HG03457 (cell line): ENCODE measurements around the gene SDHA.
"Not testable (repeated sequence)": the region's sequence is repeated elsewhere in the genome, so short reads cannot be mapped to it uniquely, and the experiment has no call there.

Experiments
- ATAC-seq: cut with Tn5 transposase; IDR thresholded peaks from one replicate; pipeline ENCODE4 v1.9.1; 2021; ENCODE audit warnings: moderate number of reproducible peaks; ENCODE audit not compliant: unreplicated experiment

Gene SDHA

DNA sequence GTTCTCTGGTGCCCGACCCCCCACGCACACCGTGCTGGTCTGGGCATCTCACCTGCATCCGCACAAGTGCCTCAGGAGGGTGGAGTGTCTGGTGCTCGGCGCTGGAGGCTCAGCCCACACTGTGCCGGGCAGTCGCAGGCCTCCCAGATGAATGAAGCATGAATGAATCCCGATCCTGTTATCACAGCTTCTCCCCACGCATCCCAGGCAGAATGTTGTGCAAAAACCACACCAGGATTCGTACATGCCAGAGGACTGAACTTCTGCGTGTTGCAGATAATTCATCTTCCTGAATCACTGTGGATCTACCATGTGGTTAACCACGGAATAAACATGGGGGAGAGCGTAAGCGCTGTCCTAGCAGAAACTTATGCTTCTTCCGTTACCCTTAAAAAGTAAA lies 78.8 kb downstream of the SDHA start:
- not testable (repeated sequence) for ATAC-seq

DNA sequence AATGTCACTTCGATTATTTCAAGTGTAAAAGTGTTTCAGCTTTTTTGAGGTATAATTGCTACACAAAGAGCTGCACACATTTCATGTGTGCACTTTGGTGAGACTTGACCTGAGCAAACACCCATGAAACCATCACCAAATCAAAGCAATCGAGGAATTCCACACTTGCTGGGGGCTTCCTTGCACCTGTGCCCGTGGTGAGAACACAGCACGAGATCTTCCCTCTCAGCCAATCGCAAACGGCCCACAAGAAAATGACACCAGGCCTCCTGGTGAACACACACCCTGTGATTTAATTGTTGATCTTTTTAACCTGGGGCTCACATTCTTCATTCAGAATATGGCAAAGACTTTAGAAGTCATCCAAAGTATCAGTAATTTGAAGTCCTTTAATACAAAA lies 79.3 kb downstream of the SDHA start:
- ATAC-seq: not testable (repeated sequence)

DNA sequence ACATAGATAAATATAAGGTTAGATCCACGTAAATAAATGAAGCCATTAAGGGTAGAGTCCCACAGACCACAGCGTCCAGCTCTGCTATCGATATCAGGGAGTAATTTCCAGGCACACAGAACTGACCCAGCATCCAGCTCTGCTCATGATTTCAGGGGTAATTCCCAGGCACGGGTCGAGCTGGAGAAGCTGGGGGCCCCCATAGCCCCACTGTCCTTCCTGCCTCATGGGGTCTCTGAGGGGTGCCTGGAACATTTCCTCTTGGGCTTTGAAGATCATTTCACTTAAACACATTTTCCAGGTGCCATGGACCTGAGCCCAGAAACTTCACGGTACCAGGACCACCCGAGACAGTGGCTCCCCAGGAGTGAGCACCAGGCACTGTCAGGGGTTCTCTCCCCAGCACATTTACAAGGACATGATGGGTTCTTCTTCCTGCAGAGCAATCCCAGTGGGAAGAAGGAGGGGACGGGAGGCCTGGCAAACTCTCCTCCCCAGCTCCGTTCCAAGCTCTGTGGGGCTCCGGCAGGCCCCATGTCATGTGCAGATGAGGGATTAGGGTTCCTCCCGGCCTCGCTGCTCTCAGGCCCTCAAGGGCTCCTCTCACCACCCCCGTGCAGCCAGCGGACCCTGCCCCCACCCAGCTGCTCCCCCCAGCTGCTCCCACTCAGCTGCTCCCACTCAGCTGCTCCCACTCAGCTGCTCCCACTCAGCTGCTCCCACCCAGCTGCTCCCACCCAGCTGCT lies 80.0 kb downstream of the SDHA start:
- ATAC-seq: not testable (repeated sequence)

DNA sequence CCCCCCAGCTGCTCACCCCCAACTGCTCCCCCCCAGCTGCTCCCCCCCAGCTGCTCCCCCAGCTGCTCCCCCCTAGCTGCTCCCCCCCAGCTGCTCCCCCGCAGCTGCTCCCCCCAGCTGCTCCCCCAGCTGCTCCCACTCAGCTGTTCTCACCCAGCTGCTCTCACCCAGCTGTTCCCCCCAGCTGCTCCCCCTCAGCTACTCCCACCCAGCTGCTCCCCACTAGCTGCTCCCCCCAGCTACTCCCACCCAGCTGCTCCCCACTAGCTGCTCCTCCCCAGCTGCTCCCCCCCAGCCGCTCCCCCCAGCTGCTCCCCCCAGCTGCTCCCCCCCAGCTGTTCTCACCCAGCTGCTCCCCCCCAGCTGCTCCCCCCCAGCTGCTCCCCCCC lies 80.6 kb downstream of the SDHA start:
- no peak for ATAC-seq

DNA sequence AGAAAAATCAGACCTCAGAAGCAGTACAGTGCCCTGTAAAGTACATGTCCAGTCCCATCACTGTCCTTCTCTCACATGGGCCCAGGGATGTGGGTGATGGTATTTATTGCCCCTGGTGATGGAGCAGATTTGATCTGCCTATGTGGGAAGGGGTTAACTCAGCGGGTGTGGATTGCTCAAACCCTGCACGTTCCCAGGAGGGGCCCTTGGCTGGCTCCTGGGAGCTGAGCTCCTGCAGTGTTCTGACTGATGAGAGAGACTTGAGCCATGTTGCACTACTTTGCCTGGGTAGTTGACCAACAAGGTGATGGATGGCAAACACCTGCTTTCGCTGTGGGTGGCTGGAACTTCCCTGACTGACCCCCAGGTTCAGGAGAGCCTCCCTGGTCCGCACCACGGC lies 81.8 kb downstream of the SDHA start:
- not testable (repeated sequence) for ATAC-seq

DNA sequence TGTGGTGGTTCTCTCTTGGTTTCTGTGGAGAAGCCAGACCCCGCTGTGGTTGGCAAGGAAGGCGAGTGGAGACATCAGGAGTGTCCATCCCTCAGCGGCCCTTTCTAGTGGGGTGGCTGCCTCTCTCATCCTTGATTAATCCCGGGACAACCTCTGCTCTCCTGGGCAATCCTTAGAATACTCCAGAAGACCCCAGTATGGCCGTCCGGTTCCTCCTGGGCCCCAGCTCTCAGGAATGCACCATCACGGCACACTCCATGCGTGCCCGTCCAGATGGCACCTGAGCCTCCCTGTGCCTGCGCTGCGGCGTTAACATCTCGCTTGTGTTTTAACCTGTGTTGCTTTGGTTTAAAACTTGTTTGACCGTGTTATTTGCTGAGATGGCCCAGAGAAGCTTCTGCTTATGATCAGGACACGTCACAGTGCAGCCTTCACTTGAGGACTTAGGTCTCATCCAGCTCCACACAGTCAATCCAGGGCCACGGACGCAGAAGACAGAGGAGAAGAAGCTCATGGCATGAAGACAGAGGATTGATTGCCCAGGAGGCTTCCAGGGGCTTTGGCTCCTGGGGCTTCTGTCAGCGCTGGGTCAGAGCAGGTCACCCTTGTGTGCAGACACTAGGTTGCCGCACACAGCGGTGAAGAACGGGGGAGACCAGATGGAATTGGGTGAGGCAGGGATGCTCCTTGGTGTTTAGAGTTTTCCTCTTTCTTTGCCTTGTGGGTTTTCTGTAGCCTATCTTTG lies 82.7 kb downstream of the SDHA start:
- not testable (repeated sequence) for ATAC-seq

DNA sequence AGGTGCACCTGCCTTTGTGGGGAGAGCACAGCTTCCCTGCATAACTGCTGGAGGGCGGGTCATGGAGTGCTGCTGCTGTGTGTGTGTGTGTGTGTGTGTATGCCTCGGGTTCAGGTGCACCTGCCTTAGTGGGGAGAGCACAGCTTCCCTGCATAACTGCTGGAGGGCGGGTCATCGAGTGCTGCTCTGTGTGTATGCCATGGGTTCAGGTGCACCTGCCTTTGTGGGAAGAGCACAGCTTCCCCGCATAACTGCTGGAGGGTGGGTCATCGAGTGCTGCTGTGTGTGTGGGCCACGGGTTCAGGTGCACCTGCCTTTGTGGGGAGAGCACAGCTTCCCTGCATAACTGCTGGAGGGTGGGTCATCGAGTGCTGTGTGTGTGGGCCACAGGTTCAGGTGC lies 84.3 kb downstream of the SDHA start:
- not testable (repeated sequence) for ATAC-seq

DNA sequence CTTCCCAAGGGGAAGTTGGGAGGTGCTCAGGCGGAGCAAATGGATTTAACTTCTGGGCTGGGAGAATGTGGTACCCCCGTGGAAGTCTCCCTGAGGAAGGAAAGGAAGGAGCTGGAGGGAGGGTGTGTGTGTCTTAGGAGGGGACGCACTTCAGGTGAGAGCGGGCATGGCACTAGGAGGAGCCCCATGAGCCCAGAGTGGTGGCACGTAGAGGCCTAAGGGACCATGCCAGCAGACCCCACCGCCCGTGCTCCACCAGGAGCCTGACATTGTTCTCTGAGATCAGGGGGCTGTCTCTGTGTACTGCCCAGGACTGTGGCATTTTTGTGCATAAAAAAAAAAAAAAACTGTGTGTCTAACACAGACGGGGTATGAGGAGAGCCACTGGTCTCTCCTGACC lies 84.8 kb downstream of the SDHA start:
- ATAC-seq: no peak

DNA sequence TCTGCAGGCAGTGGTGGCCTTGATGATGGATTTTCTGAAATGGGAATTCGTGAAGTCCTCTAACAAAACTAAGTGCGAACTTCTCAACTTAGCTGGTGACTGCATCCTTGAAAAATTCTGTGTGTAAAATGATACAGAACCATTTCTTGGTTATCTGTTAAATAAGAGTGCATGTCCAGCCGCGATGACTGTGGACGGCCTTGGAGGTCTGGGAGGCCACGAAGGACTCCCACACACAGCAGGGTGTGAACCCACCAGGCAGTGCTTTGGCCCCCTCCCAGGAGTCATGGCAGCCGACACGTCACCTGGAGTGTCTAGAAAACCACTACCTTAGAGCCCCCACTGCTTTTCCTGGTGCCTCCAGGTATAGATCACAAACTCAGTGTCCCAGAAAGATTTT lies 85.6 kb downstream of the SDHA start:
- ATAC-seq: not testable (repeated sequence)

DNA sequence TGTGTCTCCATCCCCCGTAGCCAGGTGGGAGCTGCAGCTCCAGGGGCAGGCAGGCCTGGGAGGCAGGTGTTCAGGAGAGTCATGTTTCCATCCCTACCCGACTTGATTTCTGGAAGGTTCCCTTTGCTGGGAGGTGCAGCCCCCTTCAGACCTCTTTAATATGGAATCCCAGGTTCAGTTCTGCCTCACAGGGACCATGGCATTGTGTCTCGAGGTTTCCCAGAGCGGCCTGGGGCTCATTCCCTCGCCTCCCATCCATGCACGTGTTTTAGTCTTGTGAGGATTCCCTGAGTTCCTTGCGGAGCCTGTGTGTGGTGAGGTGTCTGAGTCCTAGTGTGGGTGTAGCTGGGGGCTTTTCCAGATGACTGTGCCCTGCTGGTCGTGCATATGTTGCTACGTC lies 86.9 kb downstream of the SDHA start:
- ATAC-seq: no peak

DNA sequence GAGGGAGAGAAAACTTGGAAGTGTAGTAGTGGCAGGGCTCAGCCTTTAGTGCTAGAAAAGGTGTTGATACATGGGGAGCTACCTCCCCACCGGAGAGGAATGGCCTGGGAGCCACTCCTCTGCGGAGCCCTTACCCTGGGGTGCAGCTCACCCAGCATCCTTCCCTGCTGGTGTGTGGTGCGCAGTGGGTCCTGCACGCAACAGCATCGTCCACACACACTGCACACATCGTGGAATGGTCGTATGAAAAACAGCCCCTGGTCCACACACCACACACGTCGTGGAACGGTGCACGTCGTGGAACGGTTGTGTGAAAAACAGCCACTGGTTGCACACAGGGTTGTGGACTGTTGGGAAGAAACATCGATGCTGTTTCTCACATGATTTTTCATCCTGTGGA lies 87.3 kb downstream of the SDHA start:
- no peak for ATAC-seq

DNA sequence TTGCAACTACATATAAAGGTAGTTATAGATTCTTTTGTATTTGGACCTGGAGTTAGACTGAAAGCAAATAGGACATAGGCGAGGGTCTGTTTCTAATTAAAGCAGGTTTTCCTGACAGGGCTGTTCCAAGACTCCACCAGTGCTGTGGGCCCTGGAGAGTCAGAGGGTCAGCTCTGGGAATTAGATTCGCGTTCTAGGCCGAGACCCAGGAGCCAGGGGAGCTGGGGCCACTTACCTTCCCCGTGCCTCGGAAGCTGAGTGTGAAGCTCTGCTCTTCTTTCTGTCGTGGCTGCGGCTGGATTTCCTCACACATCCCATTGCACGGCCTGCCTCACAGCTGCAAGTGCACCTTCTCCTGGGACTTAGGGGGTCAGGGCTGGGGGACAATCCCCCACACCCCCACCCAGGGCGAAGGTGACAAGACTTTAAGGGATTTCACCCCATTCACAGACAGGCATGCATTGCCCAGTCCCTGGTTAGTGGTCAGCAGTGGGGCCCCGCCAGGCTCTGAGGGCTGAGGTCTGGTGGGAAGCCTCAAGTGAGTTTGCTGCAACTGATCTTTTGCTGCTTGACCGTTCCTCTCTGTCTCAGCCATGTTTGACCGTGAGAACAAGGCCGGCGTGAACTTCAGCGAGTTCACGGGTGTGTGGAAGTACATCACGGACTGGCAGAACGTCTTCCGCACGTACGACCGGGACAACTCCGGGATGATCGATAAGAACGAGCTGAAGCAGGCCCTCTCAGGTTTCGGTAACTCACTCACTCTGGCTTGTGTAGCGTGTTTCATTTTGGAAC lies 88.1 kb downstream of the SDHA start:
- no peak for ATAC-seq
